ENCODE measurements around the gene SPPL3.

The SPPL3 gene

DNA sequence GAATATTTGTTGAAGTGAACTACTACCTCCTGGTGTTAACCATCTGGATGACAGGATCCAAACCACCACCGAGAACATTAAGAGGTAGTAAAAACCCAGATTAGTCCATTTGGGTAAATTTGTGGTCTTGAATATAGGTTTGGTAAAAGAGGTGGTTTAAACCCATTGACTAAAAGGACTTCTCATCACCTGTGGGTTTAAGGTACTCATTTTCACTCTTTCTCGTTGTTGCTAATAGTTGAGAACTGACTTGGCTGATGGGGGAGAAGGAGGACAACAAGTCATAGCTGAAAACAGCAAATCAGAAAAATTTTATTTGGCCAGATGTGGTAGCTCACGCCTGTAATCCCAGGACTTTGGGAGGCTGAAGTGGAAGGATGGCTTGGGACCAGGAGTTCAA, 119.4 kb downstream of the SPPL3 start:
- Histone ChIP-seq H3K27me3 (ENCODE audit: insufficient read depth, low read length) (no peaks in the 10 kb centered on the region), H3K36me3 (ENCODE audit: insufficient read depth, low read depth, low read length) (peaks cover 31% of the 10 kb centered on the region), H3K4me3 (ENCODE audit: low read length) (no peak overlapping the region), H3K27ac (ENCODE audit: low read length) (no peak overlapping the region), H3K4me1 (ENCODE audit: insufficient read depth, low read length) (no peaks in the 10 kb centered on the region), H3K9ac (ENCODE audit: low read depth, low read length) (no peak overlapping the region), H3K9me3 (ENCODE audit: insufficient read depth, low read depth, low read length) (no peaks in the 10 kb centered on the region)

DNA sequence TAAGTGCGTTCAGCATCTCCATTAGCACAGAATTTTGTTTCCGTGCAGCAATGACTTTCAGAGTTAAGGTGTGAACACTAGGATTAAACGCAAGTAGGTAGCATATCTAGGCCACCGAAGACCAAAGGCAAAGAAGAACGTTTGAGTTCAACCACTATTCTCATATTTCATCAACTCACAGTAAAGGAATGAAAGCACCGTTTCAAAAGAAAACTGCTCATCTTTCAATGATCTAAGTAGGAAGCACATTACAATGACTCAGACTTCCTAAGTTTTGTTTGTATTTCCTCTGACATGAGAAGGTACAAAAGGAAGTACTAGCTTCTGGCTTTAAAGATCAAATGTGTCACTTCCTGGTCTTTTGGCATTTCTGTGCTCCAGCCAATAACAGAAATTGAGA, 121.0 kb downstream of the SPPL3 start:
- no peak overlapping the region for H3K27ac ChIP-seq (ENCODE audit: low read length)

DNA sequence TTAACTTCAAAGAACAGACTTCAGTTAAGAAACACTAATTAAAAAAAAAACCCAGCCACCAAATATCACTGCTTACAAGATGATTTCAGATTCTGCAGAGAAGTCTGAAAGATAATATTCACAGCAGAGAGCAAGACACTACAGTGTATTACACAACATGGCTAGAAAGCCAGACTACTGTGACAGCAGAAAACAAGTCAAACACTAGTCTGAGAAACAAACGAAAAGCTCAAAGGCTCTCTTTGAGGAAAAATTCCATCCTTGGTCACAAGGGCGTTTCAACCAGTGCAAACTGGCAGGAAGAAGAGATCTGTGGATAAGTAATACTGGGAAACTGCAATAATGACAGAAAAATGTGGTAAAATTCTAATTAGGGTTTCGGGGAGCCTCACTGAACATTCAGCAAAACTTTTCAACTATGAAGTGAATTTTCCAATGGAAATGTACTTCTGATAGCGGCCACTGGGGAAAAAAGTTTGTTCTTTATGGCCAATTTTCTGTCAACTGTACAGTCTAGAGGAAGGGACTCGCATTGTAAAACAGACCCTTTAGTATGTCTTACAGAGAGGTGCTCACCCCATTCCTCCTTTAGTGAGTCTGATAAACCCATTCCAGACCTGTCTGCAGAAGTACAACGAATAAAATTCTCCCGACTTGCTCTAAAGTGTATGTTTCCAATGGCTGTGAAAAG, 128.2 kb downstream of the SPPL3 start:
- Histone ChIP-seq H3K9ac (ENCODE audit: low read depth, low read length) (no peak overlapping the region; the same call in 1 of the 2 replicates), H3K27ac (ENCODE audit: low read length) (no peak overlapping the region), H3K9me3 (ENCODE audit: insufficient read depth, low read depth, low read length) (no peaks in the 10 kb centered on the region), H3K4me3 (ENCODE audit: low read length) (no peak overlapping the region), H3K27me3 (ENCODE audit: insufficient read depth, low read length) (no peaks in the 10 kb centered on the region), H3K4me1 (ENCODE audit: insufficient read depth, low read length) (no peaks in the 10 kb centered on the region), H3K36me3 (ENCODE audit: insufficient read depth, low read depth, low read length) (peaks cover 9% of the 10 kb centered on the region)

More for the DNA sequence above, 121.0 kb downstream of the SPPL3 start:
- Histone ChIP-seq H3K27me3 (ENCODE audit: insufficient read depth, low read length) (no peaks in the 10 kb centered on the region), H3K9ac (ENCODE audit: low read depth, low read length) (no peak overlapping the region), H3K9me3 (ENCODE audit: insufficient read depth, low read depth, low read length) (no peaks in the 10 kb centered on the region), H3K36me3 (ENCODE audit: insufficient read depth, low read depth, low read length) (peaks cover 37% of the 10 kb centered on the region), H3K4me1 (ENCODE audit: insufficient read depth, low read length) (no peaks in the 10 kb centered on the region), H3K4me3 (ENCODE audit: low read length) (no peak overlapping the region)

DNA sequence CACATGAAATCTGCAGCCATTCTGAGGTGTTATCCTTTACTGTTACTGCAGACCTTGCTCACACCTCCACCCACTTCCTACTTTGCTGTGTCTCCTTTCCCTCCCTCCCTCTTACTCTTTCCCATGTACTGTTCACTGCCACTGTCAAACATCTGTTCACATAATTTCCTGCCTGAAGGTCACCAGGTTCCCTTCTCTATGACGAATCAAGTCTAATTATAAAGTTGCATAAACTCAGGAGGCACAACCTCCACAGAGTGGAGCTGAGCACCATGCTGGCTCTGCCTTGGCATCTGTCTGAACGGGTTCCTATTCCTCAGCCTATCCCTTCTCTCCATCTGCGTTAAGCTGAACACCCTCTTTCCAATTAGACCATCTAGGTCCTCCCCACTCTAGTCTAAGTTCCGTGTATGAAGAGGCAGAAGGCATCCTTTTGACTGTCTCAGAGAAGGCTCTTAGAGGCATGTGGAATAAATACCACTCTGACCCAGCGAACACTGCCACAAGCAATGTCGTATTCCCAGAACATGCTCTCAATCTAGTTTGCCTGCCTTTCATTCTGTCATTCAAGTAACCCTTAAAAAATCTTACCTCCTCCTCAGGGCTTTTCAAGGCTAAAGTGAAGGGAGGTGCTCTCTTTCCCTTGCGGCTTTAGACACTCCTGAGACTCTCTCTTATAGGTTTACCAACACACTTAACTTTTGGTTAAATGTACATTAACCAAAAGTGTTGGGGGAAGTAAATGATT, 129.8 kb downstream of the SPPL3 start:
- H3K36me3 ChIP-seq (ENCODE audit: insufficient read depth, low read depth, low read length), result peaks cover 6% of the 10 kb centered on the region
- no peaks in the 10 kb centered on the region for H3K27me3 ChIP-seq (ENCODE audit: insufficient read depth, low read length)
- no peak overlapping the region for H3K9ac ChIP-seq (ENCODE audit: low read depth, low read length)
- H3K4me1 ChIP-seq (ENCODE audit: insufficient read depth, low read length), result no peaks in the 10 kb centered on the region
- no peaks in the 10 kb centered on the region for H3K9me3 ChIP-seq (ENCODE audit: insufficient read depth, low read depth, low read length)
- no peak overlapping the region for H3K4me3 ChIP-seq (ENCODE audit: low read length)
- no peak overlapping the region for H3K27ac ChIP-seq (ENCODE audit: low read length)

DNA sequence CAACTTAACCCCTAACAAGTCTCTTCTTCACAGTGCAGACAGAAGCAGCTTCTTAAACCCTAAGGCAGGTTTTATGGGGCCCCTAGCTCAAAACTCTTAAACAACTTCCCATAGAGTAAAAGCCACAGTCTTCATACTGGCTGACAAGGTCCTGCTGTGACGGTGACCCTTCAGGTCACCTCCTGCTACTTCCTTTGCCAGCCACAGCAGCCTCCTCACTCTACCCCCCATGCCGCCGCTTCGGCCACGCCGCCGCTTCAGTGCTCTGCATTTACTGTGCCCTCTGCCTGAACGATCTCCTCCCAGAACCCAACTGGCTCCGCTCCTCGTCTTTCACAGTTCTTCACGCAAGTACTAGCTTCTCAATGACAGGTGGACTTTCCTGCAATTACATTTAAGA, 133.1 kb downstream of the SPPL3 start:
- no peaks in the 10 kb centered on the region for H3K27me3 ChIP-seq (ENCODE audit: insufficient read depth, low read length)
- H3K9ac ChIP-seq (ENCODE audit: low read depth, low read length), result no peak overlapping the region
- H3K36me3 ChIP-seq (ENCODE audit: insufficient read depth, low read depth, low read length), result peaks cover 32% of the 10 kb centered on the region
- no peak overlapping the region for H3K4me3 ChIP-seq (ENCODE audit: low read length)
- no peaks in the 10 kb centered on the region for H3K9me3 ChIP-seq (ENCODE audit: insufficient read depth, low read depth, low read length)
- no peaks in the 10 kb centered on the region for H3K4me1 ChIP-seq (ENCODE audit: insufficient read depth, low read length)
- H3K27ac ChIP-seq (ENCODE audit: low read length), result no peak overlapping the region

DNA sequence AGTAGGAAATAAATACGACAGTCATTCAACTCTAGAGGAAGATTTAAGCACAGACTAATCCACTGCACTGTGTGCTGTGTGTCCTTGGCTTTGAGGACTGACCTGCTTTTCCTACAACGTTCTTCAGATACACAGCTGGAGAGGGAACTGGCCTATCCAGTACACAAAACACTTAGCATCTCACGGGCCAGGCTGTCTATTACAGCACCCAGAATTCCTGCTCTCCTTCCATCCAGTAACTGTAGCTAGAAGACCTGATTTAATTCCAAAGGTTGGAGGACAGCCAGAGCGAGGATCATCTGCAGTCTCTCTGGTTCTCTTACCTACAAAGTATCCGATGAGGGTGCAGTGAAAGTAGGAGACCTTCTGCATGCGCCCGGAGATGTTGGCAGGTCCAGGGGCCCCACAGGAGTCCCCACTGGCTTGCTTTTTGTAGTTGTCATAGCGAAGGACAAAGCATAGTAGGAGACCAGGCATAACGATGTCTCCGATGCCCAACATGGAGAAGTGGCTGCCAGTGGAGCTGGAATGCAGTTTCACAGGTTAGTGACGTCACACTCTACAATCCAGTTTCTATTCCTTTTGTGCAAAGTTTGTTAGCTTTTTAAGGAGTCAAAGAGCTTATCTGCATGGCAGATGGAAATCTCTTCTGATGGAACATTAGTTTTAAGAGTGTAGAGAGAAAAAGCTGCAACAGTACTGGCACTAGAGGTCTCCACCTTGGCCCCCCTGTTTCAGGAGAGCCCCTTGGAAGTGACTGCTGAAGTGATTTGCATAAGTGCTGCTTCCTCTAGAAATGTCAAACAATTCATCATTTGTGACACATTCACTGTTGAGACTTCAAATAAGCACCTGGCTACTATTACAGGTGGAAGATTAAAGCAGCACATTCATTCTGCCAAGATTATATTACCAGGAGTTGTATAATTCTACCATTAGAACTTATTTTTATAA, 136.8 kb downstream of the SPPL3 start:
- Histone ChIP-seq H3K27me3 (ENCODE audit: insufficient read depth, low read length) (no peaks in the 10 kb centered on the region), H3K9me3 (ENCODE audit: insufficient read depth, low read depth, low read length) (no peaks in the 10 kb centered on the region), H3K4me3 (ENCODE audit: low read length) (no peak overlapping the region), H3K4me1 (ENCODE audit: insufficient read depth, low read length) (no peaks in the 10 kb centered on the region), H3K9ac (ENCODE audit: low read depth, low read length) (no peak overlapping the region), H3K36me3 (ENCODE audit: insufficient read depth, low read depth, low read length) (peaks cover 66% of the 10 kb centered on the region), H3K27ac (ENCODE audit: low read length) (no peak overlapping the region)

DNA sequence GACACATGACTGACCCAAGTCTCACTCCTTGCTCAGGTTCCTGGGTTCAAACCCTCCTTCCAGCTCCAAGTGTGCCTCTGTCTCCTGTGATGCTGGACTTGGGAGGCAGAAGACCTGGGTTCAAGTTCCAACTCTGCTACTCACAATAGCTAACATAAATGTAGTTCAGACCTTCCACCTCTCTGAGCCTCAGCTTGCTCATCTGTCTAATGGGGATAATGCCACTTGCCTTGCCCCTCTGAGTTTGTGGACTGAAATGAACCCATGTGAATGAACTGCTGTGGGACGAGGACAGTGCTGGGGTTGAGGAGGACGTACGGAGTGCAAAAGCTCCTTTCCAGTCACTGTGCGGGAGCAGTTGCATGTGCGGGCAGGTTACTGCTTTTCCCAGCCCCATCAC, 137.6 kb downstream of the SPPL3 start:
- Histone ChIP-seq H3K27me3 (ENCODE audit: insufficient read depth, low read length) (no peaks in the 10 kb centered on the region), H3K36me3 (ENCODE audit: insufficient read depth, low read depth, low read length) (peaks cover 73% of the 10 kb centered on the region), H3K4me1 (ENCODE audit: insufficient read depth, low read length) (no peaks in the 10 kb centered on the region)

DNA sequence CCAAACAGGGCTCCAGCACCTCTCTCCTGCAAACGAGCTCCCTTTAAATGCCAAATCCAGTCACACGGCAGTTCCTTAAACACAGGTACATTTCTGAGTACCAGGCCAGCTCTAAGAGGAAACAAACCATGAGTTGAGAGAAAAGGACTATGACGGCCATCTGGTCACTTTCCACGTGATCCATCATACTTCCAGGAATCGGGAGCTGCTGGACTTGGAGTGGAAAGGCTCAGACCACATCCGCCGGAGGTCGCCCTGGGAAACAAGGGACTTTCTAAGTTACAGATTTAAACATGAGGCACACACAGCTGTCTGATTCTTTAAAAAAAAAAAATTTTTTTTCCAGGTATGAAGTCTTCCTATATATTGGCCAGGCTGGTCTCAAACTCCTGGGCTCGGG, 139.3 kb downstream of the SPPL3 start:
- Histone ChIP-seq H3K4me1 (ENCODE audit: insufficient read depth, low read length) (peaks cover 1% of the 10 kb centered on the region; the same call in 1 of the 2 replicates), H3K36me3 (ENCODE audit: insufficient read depth, low read depth, low read length) (peaks cover 80% of the 10 kb centered on the region), H3K4me3 (ENCODE audit: low read length) (no peak overlapping the region), H3K9ac (ENCODE audit: low read depth, low read length) (no peak overlapping the region), H3K9me3 (ENCODE audit: insufficient read depth, low read depth, low read length) (no peaks in the 10 kb centered on the region), H3K27me3 (ENCODE audit: insufficient read depth, low read length) (no peaks in the 10 kb centered on the region), H3K27ac (ENCODE audit: low read length) (no peak overlapping the region)

More for the DNA sequence above, 137.6 kb downstream of the SPPL3 start:
- Histone ChIP-seq H3K9ac (ENCODE audit: low read depth, low read length) (no peak overlapping the region), H3K27ac (ENCODE audit: low read length) (no peak overlapping the region), H3K9me3 (ENCODE audit: insufficient read depth, low read depth, low read length) (no peaks in the 10 kb centered on the region), H3K4me3 (ENCODE audit: low read length) (no peak overlapping the region)

DNA sequence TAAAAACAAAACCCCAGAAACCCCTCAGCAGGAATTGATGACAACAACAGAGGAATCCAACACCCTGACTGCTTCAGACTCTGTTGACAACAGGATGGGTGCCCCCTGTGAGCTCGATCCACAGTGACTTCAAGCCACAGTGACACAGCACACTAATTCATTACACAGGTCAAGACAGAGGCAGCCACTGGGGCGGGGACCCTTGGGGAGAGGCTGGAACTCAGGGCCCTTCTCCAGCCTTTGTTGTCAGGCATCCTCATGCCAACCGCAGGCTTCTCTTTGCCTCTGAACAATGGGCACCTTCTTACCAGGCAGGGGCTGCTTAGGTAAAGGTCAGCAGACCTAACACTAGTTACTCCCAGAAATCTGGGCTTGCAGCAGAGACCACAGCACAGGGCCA, 140.9 kb downstream of the SPPL3 start:
- H3K27ac ChIP-seq (ENCODE audit: low read length), result no peak overlapping the region
- no peak overlapping the region for H3K4me3 ChIP-seq (ENCODE audit: low read length)
- H3K9ac ChIP-seq (ENCODE audit: low read depth, low read length), result no peak overlapping the region
- peaks cover 13% of the 10 kb centered on the region; the same call in 1 of the 2 replicates for H3K4me1 ChIP-seq (ENCODE audit: insufficient read depth, low read length)
- H3K27me3 ChIP-seq (ENCODE audit: insufficient read depth, low read length), result no peaks in the 10 kb centered on the region
- no peaks in the 10 kb centered on the region for H3K9me3 ChIP-seq (ENCODE audit: insufficient read depth, low read depth, low read length)
- H3K36me3 ChIP-seq (ENCODE audit: insufficient read depth, low read depth, low read length), result peaks cover 70% of the 10 kb centered on the region

DNA sequence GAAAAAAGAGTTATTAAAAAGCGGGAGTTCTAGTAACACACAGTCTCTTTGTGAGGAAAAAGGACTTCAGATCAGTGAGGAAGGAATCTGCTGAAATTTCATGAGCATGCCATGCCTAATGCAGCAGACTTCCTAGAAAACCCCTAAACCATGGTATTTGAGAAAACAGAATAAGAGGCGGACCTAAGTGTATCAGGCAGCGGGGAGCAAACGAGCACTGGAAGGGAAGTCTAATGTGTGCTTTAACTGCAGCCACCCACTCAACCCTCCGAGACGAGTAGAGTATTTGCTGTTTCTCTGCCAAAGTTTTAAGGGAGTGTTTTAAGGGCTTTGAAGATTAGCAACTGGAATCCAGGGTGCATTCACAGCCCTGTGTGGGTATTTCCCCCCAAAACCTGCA, 142.1 kb downstream of the SPPL3 start:
- H3K4me3 ChIP-seq (ENCODE audit: low read length), result no peak overlapping the region
- no peak overlapping the region for H3K9ac ChIP-seq (ENCODE audit: low read depth, low read length)
- no peaks in the 10 kb centered on the region for H3K9me3 ChIP-seq (ENCODE audit: insufficient read depth, low read depth, low read length)
- H3K27ac ChIP-seq (ENCODE audit: low read length), result no peak overlapping the region
- peaks cover 13% of the 10 kb centered on the region; the same call in 1 of the 2 replicates for H3K4me1 ChIP-seq (ENCODE audit: insufficient read depth, low read length)
- H3K36me3 ChIP-seq (ENCODE audit: insufficient read depth, low read depth, low read length), result peaks cover 58% of the 10 kb centered on the region
- no peaks in the 10 kb centered on the region for H3K27me3 ChIP-seq (ENCODE audit: insufficient read depth, low read length)

DNA sequence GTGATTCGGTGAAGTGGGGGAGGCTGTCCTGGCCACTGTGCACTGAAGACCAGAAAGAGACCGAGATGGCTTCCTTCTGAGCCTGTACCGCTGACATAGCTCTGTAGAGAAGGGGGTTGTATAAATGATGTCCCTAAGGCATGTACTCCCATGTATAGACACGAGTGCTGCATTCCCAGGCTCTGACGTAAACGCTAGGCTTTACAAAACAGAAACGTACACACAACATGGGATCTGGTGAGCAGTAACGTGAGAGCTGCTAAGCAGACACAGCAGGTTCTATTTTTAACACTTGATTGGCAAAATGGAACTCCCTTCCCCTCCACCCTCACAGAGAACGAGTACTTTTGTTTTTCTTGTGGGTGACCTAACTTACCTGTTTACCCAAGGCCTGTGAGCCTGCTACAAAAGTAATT, 142.6 kb downstream of the SPPL3 start:
- Histone ChIP-seq H3K27me3 (ENCODE audit: insufficient read depth, low read length) (no peaks in the 10 kb centered on the region), H3K36me3 (ENCODE audit: insufficient read depth, low read depth, low read length) (peaks cover 53% of the 10 kb centered on the region), H3K27ac (ENCODE audit: low read length) (no peak overlapping the region), H3K4me1 (ENCODE audit: insufficient read depth, low read length) (peaks cover 13% of the 10 kb centered on the region; the same call in 1 of the 2 replicates), H3K4me3 (ENCODE audit: low read length) (no peak overlapping the region), H3K9ac (ENCODE audit: low read depth, low read length) (no peak overlapping the region), H3K9me3 (ENCODE audit: insufficient read depth, low read depth, low read length) (no peaks in the 10 kb centered on the region)
